Calu3 (cell line): Measurements from ENCODE around the gene AMMECR1. TPM values are rescaled to one million over a fixed set of nuclear protein-coding genes. Genes with fewer than 3 reads are reported as not detected.

Experiments used
- BruUV-seq: library from RNA; stranded (reverse); fragments of 400-500 nt; replicated peaks from 2 replicates; lab custom pipeline; 2021; lab: Mats Ljungman, UMichigan
- CTCF ChIA-PET: fragments of 300-600 bp; sonication (Branson Sonifier 250); formaldehyde crosslinking; loops from one replicate; lab custom pipeline; 2022; ENCODE audit warnings: antibody characterized with exemption; lab: Charles Lee
- DNase-seq: peaks from one replicate; pipeline ENCODE4 v3.0.0; 2022
- H3K27ac Mint-ChIP-seq: one replicate; pipeline ENCODE4 v1.8.0; 2022; ENCODE audit warnings: mixed read lengths; ENCODE audit not compliant: unreplicated experiment
- H3K27me3 Mint-ChIP-seq: one replicate; pipeline ENCODE4 v1.8.0; 2022; ENCODE audit warnings: mixed read lengths; ENCODE audit not compliant: unreplicated experiment
- H3K36me3 Mint-ChIP-seq: one replicate; pipeline ENCODE4 v1.8.0; 2022; ENCODE audit warnings: mild to moderate bottlenecking, moderate library complexity, mixed read lengths; ENCODE audit not compliant: insufficient read depth, unreplicated experiment
- H3K4me1 Mint-ChIP-seq: one replicate; pipeline ENCODE4 v1.8.0; 2022; ENCODE audit warnings: mild to moderate bottlenecking, low read depth, mixed read lengths; ENCODE audit not compliant: unreplicated experiment
- H3K4me3 Mint-ChIP-seq: one replicate; pipeline ENCODE4 v1.8.0; 2022; ENCODE audit warnings: mild to moderate bottlenecking, low read depth, moderate library complexity, mixed read lengths; ENCODE audit not compliant: unreplicated experiment
- H3K9me3 Mint-ChIP-seq: one replicate; pipeline ENCODE4 v1.8.0; 2022; ENCODE audit warnings: low read depth, mixed read lengths; ENCODE audit not compliant: unreplicated experiment
- CTCF ChIP-seq: fragments of 200-600 bp; IDR thresholded peaks from one replicate; pipeline ENCODE4 v1.8.0; 2022; ENCODE audit warnings: antibody characterized with exemption; ENCODE audit not compliant: unreplicated experiment
- intact Hi-C: fragments of 100-400 bp; cut with micrococcal nuclease; formaldehyde crosslinking; loops from one replicate; pipeline ENCODE4 v1.10.0; 2022; ENCODE audit not compliant: unreplicated experiment
- total RNA-seq: library from RNA; stranded (reverse); gene quantifications from 2 replicates; pipeline ENCODE4 v1.2.3, GENCODE V29; 2022

The AMMECR1 gene
- total RNA-seq, 1 experiment from 2014 or later: 23.5 TPM

GRCh38 chrX:110252711-110253110, 65.2 kb downstream of the AMMECR1 start:
- H3K27ac Mint-ChIP-seq: no peak overlapping the region
- no peak for TF ChIP-seq CTCF
- BruUV-seq: no TSS peak
- DNase-seq: no peak
- H3K9me3 Mint-ChIP-seq: no peaks in the 10 kb centered on the region
- no peak overlapping the region for H3K4me3 Mint-ChIP-seq
- no peaks in the 10 kb centered on the region for H3K27me3 Mint-ChIP-seq
- CTCF ChIA-PET: no interaction called here
- H3K36me3 Mint-ChIP-seq: no peaks in the 10 kb centered on the region
- H3K4me1 Mint-ChIP-seq: no peaks in the 10 kb centered on the region
- intact Hi-C loops: no loop called here

GRCh38 chrX:110251961-110252360, 65.9 kb downstream of the AMMECR1 start:
- Mint-ChIP-seq H3K27me3 (no peaks in the 10 kb centered on the region), H3K36me3 (no peaks in the 10 kb centered on the region), H3K9me3 (no peaks in the 10 kb centered on the region), H3K4me1 (no peaks in the 10 kb centered on the region), H3K4me3 (no peak overlapping the region), H3K27ac (no peak overlapping the region)
- no peak for DNase-seq
- intact Hi-C loops: no loop called here
- no TSS peak for BruUV-seq
- CTCF ChIA-PET: no interaction called here
- no peak for TF ChIP-seq CTCF

- no peaks in the 10 kb centered on the region for H3K36me3 Mint-ChIP-seq
- TF ChIP-seq CTCF: no peak
- DNase-seq: no peak
- no TSS peak for BruUV-seq
- CTCF ChIA-PET: no interaction called here
- intact Hi-C loops: no loop called here
- H3K4me1 Mint-ChIP-seq: no peaks in the 10 kb centered on the region
- no peak overlapping the region for H3K4me3 Mint-ChIP-seq
- H3K27me3 Mint-ChIP-seq: no peaks in the 10 kb centered on the region
- H3K9me3 Mint-ChIP-seq: no peaks in the 10 kb centered on the region
- no peak overlapping the region for H3K27ac Mint-ChIP-seq
Observed at GRCh38 chrX:110251526-110251925, 66.4 kb downstream of the AMMECR1 start.

GRCh38 chrX:110250847-110251246, 67.0 kb downstream of the AMMECR1 start:
- H3K27ac Mint-ChIP-seq: no peak overlapping the region
- no peaks in the 10 kb centered on the region for H3K27me3 Mint-ChIP-seq
- no peaks in the 10 kb centered on the region for H3K36me3 Mint-ChIP-seq
- no peak for DNase-seq
- no peak overlapping the region for H3K4me3 Mint-ChIP-seq
- H3K9me3 Mint-ChIP-seq: no peaks in the 10 kb centered on the region
- CTCF ChIA-PET: no interaction called here
- intact Hi-C loops: no loop called here
- no peaks in the 10 kb centered on the region for H3K4me1 Mint-ChIP-seq
- BruUV-seq: no TSS peak
- TF ChIP-seq CTCF: no peak
